A673 (cell line): ENCODE measurements around the gene NUDT3. TPM values are rescaled to one million over a fixed set of nuclear protein-coding genes. Genes with fewer than 3 reads are reported as not detected.

Source experiments
- BruUV-seq: library from RNA; stranded (reverse); fragments of 400-500 nt; replicated peaks from 2 replicates; lab custom pipeline; 2021; lab: Mats Ljungman, UMichigan
- CTCF ChIA-PET: fragments of 300-600 bp; sonication (Branson Sonifier 250); formaldehyde crosslinking; loops from one replicate; lab custom pipeline; 2022; ENCODE audit warnings: antibody characterized with exemption; lab: Charles Lee
- POLR2A ChIA-PET: fragments of 300-600 bp; sonication (Branson Sonifier 250); formaldehyde crosslinking; loops from one replicate; lab custom pipeline; 2022; ENCODE audit warnings: antibody characterized with exemption; ENCODE audit not compliant: low non-redundant PET; lab: Charles Lee
- DNase-seq: peaks from one replicate; pipeline ENCODE4 v3.0.0-alpha.2; 2015; ENCODE audit warnings: low spot score
- H3K27ac ChIP-seq: fragments of 200-600 bp; sonication (generic); 2 replicates; pipeline ENCODE4 v1.5.1; 2016; ENCODE audit warnings: mixed run types, low read depth, mild to moderate bottlenecking, mixed read lengths, antibody characterized with exemption, low read length; ENCODE audit not compliant: poor library complexity, severe bottlenecking
- H3K27me3 ChIP-seq: fragments of 200-600 bp; sonication (generic); replicated peaks from 2 replicates; pipeline ENCODE4 v1.6.1; 2017; ENCODE audit warnings: mixed run types, low read depth, mild to moderate bottlenecking, mixed read lengths, antibody characterized with exemption, low read length; ENCODE audit not compliant: insufficient read depth, poor library complexity
- H3K36me3 ChIP-seq: fragments of 200-600 bp; sonication (generic); 2 replicates; pipeline ENCODE4 v1.6.1; 2016; ENCODE audit warnings: mixed run types, mild to moderate bottlenecking, mixed read lengths, antibody characterized with exemption, low read length; ENCODE audit not compliant: insufficient read depth, poor library complexity, severe bottlenecking
- H3K4me1 ChIP-seq: fragments of 200-600 bp; sonication (generic); 2 replicates; pipeline ENCODE4 v1.6.1; 2017; ENCODE audit warnings: mixed run types, mild to moderate bottlenecking, mixed read lengths, antibody characterized with exemption, low read length; ENCODE audit not compliant: insufficient read depth, poor library complexity, severe bottlenecking
- H3K4me3 ChIP-seq: fragments of 200-600 bp; sonication (generic); 2 replicates; pipeline ENCODE4 v1.5.1; 2016; ENCODE audit warnings: low read depth, mixed run types, mild to moderate bottlenecking, mixed read lengths, low read length; ENCODE audit not compliant: poor library complexity, severe bottlenecking
- H3K9me3 ChIP-seq: fragments of 200-600 bp; sonication (generic); 2 replicates; pipeline ENCODE4 v1.6.1; 2016; ENCODE audit warnings: mixed run types, low read depth, mild to moderate bottlenecking, mixed read lengths, antibody characterized with exemption, low read length; ENCODE audit not compliant: poor library complexity, severe bottlenecking
- CTCF ChIP-seq: fragments of 300-800, 200-600 bp; sonication (generic); conservative IDR thresholded peaks from 2 replicates; pipeline ENCODE4 v1.5.1; 2017; ENCODE audit warnings: low read depth, mild to moderate bottlenecking, antibody characterized with exemption, low read length, moderate library complexity, mixed read lengths
- EZH2 ChIP-seq: fragments of 200-600 bp; sonication (generic); IDR thresholded peaks from 2 replicates; pipeline ENCODE4 v1.6.1; 2017; ENCODE audit warnings: borderline replicate concordance, low read depth, mild to moderate bottlenecking, mixed read lengths, antibody characterized with exemption, low read length; ENCODE audit not compliant: poor library complexity, severe bottlenecking
- intact Hi-C: fragments of 100-400 bp; cut with micrococcal nuclease; formaldehyde crosslinking; loops from one replicate; pipeline ENCODE4 v1.10.0; 2022; ENCODE audit not compliant: unreplicated experiment
- total RNA-seq: library from RNA; stranded (reverse); gene quantifications from 2 replicates; pipeline ENCODE4 v1.2.3, GENCODE V29; 2021

The NUDT3 gene
- total RNA-seq, 1 experiment from 2014 or later = 34.1 TPM

DNA sequence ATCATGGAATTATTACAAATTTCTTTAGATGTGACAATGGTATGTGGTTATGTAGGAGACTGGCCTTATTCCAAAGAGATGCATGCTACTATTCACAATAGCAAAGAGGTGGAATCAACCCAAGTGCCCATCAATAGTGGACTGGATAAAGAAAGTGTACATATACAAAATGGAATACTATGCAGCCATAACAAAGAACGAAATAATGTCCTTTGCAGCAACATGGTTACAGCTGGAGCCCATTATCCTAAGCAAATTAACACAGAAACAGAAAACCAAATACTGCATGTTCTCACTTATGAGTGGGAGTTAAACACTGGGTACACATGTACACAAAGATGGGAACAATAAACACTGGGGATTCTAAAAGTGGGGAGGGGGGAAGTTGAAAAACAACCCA, 69.7 kb downstream of the NUDT3 start:
- TF ChIP-seq CTCF (no peak), EZH2 (no peak)
- Histone ChIP-seq H3K27ac (no peak overlapping the region), H3K36me3 (no peaks in the 10 kb centered on the region), H3K9me3 (no peaks in the 10 kb centered on the region), H3K4me1 (no peaks in the 10 kb centered on the region), H3K27me3 (no peaks in the 10 kb centered on the region), H3K4me3 (no peak overlapping the region)
- no TSS peak for BruUV-seq
- intact Hi-C loops = loop anchor here (1.0 kb wide), 1 partner anchor 17 kb away; no protein-coding TSS in a partner anchor
- CTCF ChIA-PET = no interaction called here
- no peak for DNase-seq
- POLR2A ChIA-PET = no interaction called here

DNA sequence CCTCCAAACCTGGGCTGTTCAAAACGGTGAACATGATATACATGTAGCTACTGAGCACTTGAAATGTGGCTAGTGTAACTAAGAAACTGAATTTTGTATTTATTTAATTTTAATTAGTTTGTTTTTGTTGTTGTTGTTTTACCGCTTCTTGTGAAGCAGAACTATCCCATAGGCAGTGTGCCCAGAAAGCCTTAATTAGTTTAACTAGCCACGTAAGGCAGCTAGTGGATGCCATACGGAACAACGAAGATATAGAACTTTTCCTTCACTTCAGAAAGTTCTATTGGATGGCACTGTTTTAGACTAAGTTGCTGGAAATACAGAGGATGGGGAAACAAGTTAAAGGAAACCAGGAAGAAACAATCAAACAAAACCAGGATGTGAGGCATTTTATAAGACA, 70.6 kb downstream of the NUDT3 start:
- intact Hi-C loops = loop anchor here (1.0 kb wide), 1 partner anchor 17 kb away; no protein-coding TSS in a partner anchor
- Histone ChIP-seq H3K27me3 (no peaks in the 10 kb centered on the region), H3K36me3 (no peaks in the 10 kb centered on the region), H3K4me1 (no peaks in the 10 kb centered on the region), H3K27ac (no peak overlapping the region), H3K9me3 (no peaks in the 10 kb centered on the region), H3K4me3 (no peak overlapping the region)
- no peak for TF ChIP-seq CTCF
- no peak for TF ChIP-seq EZH2
- no TSS peak for BruUV-seq
- no peak for DNase-seq
- ChIA-PET POLR2A (no interaction called here), CTCF (no interaction called here)

GRCh38 chr6:34319471-34319885, 73.0 kb downstream of the NUDT3 start:
- CTCF ChIA-PET = no interaction called here
- no TSS peak for BruUV-seq
- no peaks in the 10 kb centered on the region for H3K27me3 ChIP-seq
- no peaks in the 10 kb centered on the region for H3K4me1 ChIP-seq
- POLR2A ChIA-PET = no interaction called here
- no peak for DNase-seq
- H3K9me3 ChIP-seq = no peaks in the 10 kb centered on the region
- H3K4me3 ChIP-seq = no peak overlapping the region
- H3K27ac ChIP-seq = no peak overlapping the region
- TF ChIP-seq CTCF = no peak
- TF ChIP-seq EZH2 = no peak
- intact Hi-C loops = no loop called here
- H3K36me3 ChIP-seq = no peaks in the 10 kb centered on the region
